ENCODE data around the gene EPHB3.

DNA sequence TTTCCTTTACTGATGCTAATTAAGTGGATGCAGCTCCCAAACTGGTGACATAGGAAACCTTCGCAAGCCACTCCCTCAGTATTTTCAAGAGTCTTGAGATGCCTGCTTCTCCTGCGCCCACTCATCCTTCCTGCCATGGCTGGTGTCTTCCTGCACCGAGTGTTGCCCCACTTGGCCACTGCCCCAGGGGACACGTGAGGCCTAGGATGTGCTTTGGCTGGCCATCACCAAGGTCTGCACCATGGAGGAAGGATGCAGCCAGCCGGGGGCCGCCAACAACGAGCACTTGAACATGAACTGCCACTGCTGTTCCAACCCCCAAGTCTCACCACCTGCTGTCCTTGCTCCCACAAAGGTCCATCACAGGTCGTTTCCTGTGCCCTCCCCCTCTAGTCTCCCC is 34.1 kb downstream of the EPHB3 start:
- no peak for TF ChIP-seq EZH2 (IDR thresholded peaks at IDR 0.05; ENCODE audit: insufficient read depth, low read length)
- TF ChIP-seq, protein P1, sequence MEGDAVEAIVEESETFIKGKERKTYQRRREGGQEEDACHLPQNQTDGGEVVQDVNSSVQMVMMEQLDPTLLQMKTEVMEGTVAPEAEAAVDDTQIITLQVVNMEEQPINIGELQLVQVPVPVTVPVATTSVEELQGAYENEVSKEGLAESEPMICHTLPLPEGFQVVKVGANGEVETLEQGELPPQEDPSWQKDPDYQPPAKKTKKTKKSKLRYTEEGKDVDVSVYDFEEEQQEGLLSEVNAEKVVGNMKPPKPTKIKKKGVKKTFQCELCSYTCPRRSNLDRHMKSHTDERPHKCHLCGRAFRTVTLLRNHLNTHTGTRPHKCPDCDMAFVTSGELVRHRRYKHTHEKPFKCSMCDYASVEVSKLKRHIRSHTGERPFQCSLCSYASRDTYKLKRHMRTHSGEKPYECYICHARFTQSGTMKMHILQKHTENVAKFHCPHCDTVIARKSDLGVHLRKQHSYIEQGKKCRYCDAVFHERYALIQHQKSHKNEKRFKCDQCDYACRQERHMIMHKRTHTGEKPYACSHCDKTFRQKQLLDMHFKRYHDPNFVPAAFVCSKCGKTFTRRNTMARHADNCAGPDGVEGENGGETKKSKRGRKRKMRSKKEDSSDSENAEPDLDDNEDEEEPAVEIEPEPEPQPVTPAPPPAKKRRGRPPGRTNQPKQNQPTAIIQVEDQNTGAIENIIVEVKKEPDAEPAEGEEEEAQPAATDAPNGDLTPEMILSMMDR (IDR thresholded peaks at IDR 0.05; ENCODE audit: insufficient read depth, low read depth, low read length) = no peak
